Measurements from ENCODE around the gene GPRIN1.

The GPRIN1 gene

DNA sequence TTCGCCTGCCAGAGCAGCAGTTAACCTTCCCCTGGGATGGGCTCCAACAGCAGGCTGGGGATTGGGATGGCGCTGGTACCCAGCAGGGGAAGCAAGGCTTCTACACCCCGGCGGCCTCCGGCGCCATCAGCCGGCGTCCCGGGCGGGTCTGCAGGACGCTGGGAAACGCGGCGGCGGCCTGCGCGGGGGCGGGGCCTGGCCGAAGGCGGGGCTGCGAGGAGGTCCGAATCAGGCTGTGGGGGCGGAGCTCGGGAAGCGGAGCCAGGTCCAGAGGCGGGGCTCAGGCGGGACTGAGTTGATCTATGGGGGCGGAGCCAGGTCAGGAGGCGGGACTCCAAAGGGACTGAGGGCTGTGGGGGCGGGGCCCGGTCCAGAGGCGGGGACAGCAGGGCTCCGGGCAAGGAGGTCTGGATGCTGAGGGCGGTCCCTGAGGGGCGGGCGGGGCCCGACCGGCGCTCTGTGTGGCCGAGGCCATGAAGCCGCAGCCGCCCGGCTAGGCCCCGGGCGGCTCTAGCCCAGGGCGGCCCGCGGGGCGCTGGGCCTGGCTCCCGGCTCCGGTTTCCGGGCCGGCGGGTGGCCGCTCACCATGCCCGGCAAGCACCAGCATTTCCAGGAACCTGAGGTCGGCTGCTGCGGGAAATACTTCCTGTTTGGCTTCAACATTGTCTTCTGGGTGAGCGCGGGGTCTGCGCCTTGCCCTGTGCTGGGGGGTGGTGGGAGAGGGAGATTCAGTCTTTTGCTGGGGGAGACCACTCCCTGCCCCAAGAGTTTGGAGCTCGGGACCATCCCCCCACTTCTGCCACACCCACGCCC is 37.3 kb upstream of the GPRIN1 start, which contains the start of gene TSPAN17:
Gene TSPAN17 (plus strand): TSS at position 455 of the 813 bp plus-strand sequence. CDS start 132 bp downstream, at position 587.
- TF ChIP-seq GATA2 (IDR thresholded peaks at IDR 0.05; ENCODE audit: low read depth, low read length) (no peak), GATA3 (IDR thresholded peaks at IDR 0.05; ENCODE audit: low read depth, low read length) (no peak)

DNA sequence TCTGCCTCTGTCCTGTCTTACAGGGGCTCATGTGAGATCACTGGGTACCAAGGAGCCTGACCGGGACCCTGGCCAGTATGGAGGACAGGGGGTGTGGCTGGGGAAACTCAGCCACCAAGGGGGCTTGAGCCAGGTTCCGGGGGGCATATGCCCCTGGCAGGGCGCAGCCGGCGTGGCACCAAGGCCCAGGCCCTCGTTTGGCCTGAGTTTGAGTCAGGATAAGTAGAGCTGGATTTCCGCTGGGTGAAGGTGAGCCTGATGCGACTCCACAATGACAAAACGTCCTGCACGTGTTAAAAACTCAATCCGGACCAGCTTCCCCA is 36.7 kb upstream of the GPRIN1 start:
- TF ChIP-seq GATA2 (IDR thresholded peaks at IDR 0.05; ENCODE audit: low read depth, low read length) (no peak), GATA3 (IDR thresholded peaks at IDR 0.05; ENCODE audit: low read depth, low read length) (no peak)

DNA sequence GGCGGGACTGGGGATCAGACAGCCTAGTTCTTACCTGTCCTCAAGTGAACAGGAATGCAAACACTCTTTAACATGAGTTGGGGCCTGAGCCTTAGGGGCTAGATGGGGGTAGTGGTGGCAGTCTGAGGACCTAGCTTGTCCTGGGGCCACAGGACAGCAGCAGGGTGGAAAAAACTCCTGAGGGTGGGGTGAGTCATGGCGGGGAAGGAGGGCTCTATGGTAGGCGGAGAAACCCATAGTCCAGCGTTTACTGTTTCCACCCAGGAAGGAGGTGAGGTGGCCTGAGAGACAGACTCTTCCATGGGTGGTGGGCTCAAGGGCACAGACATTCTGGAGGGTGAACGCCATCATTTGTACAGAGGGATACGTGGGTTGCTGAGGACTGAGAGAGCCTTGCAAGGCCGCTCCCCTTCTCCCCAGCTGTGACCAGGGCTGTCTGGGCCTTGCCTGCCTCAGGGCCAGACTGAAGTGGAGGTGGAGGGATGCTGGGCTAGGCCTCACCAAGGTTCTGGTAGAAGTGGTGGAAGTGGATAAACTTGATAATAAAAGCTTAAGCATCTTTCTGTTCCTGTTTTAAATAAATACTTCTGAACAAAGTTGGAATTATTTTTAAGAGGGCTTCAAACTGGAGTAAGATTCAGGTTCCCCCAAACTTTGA is 36.2 kb upstream of the GPRIN1 start:
- TF ChIP-seq GATA2 (IDR thresholded peaks at IDR 0.05; ENCODE audit: low read depth, low read length): no peak
- no peak for TF ChIP-seq GATA3 (IDR thresholded peaks at IDR 0.05; ENCODE audit: low read depth, low read length)

DNA sequence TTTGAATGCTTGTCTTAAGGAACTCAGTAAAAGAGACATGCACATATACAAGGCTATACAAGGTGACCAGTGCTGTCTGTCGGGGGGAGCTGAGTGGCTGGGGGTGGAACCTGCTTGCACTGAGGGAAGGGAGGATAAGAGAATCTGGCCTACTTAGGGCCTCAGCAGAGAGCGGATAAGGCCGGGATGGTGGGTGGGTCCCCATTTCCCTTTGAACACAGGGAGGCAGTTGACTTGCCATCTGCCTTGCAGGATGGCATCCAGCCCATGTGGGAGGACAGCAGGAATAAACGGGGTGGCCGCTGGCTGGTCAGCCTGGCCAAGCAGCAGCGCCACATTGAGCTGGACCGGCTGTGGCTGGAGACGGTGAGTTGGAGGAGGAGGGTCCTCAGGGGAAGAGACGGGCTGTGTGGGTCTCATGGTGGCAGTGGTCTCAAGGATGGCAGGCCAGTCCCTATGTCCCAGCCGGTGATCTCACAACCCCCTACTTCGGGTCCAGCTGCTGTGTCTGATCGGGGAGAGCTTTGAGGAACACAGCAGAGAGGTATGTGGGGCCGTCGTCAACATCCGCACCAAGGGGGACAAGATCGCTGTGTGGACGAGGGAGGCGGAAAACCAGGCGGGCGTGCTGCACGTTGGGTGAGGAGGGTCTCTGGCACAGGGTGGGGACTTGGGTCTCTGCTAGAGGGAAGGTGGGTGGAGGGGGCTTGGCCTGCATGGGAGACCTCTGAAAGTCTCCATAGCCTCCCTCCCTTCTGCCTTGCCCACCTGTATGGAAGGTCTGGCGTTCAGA is 35.1 kb upstream of the GPRIN1 start:
- TF ChIP-seq GATA2 (IDR thresholded peaks at IDR 0.05; ENCODE audit: low read depth, low read length) (no peak), GATA3 (IDR thresholded peaks at IDR 0.05; ENCODE audit: low read depth, low read length) (no peak)

- no peak for TF ChIP-seq GATA2 (IDR thresholded peaks at IDR 0.05; ENCODE audit: low read depth, low read length)
- TF ChIP-seq GATA3 (IDR thresholded peaks at IDR 0.05; ENCODE audit: low read depth, low read length): no peak
Observed at GRCh38 chr5:176644294-176644693, 34.3 kb upstream of the GPRIN1 start.

- TF ChIP-seq GATA3 (IDR thresholded peaks at IDR 0.05; ENCODE audit: low read depth, low read length) (no peak), GATA2 (IDR thresholded peaks at IDR 0.05; ENCODE audit: low read depth, low read length) (no peak)
Observed at GRCh38 chr5:176643491-176644219, 33.7 kb upstream of the GPRIN1 start.

DNA sequence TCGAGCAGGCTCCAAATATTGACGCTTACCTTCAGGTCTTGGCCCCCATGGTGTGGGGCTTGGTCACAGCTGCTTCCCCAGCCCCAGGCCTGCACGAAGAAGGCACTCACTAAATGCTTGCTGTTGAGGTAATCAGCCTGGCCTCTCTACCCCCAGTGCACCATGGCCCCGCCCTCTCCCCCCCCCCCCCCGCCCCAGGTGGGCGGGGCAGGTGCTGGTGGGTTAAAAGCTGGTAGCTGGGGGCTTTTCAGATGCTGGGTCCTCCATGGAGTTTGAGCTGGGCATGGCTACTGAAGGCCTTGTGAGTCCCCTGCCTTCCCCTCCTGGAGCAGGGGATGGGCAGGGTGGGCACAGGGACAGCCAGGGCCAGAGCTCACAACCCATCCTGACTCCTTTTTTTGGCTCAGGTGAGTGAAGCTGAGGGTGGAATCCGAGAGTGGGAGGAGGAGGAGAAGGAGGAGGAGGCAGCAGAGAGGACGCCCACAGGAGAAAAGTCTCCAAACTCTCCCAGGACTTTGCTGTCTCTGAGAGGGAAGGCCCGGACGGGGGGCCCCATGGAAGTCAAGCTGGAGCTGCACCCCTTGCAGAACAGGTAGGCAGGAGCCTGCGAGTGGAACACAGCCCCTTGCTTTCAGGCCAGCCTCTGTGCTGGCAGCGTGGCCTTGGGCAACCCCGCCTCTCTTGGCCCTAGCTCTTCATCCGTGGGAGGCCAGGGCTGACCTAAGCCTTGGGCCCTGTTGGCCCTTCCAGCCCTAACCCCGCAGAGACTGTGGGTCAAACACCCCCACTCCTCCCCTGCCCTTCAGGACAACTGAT is 32.9 kb upstream of the GPRIN1 start:
- no peak for TF ChIP-seq GATA3 (IDR thresholded peaks at IDR 0.05; ENCODE audit: low read depth, low read length)
- no peak for TF ChIP-seq GATA2 (IDR thresholded peaks at IDR 0.05; ENCODE audit: low read depth, low read length)

- no peak for TF ChIP-seq GATA3 (IDR thresholded peaks at IDR 0.05; ENCODE audit: low read depth, low read length)
- no peak for TF ChIP-seq GATA2 (IDR thresholded peaks at IDR 0.05; ENCODE audit: low read depth, low read length)
Observed at GRCh38 chr5:176640616-176641015, 30.7 kb upstream of the GPRIN1 start.

DNA sequence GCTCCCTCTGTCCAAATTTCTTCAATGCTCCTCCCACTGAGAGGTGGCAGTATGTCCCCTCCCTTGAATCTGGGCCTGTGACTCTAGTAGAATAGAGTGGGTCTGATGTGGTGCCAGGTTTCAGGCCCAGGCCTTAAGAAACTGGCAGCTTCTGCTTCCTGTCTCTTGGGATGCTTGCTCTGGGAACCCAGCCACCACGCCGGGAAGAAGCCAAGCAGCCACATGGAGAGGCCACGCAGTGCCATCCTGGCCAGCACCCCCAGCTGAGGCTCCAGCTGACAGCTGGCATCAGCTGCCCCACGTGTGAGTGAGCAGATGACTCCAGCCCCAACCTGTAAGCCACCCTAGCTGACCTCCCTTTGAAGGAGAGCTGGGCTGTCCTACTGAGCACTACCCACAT is 30.0 kb upstream of the GPRIN1 start:
- TF ChIP-seq GATA3 (IDR thresholded peaks at IDR 0.05; ENCODE audit: low read depth, low read length): no peak
- TF ChIP-seq GATA2 (IDR thresholded peaks at IDR 0.05; ENCODE audit: low read depth, low read length): no peak

GRCh38 chr5:176639208-176639607 is 29.3 kb upstream of the GPRIN1 start:
- no peak for TF ChIP-seq GATA2 (IDR thresholded peaks at IDR 0.05; ENCODE audit: low read depth, low read length)
- no peak for TF ChIP-seq GATA3 (IDR thresholded peaks at IDR 0.05; ENCODE audit: low read depth, low read length)

GRCh38 chr5:176638437-176638836 is 28.5 kb upstream of the GPRIN1 start:
- TF ChIP-seq GATA3 (IDR thresholded peaks at IDR 0.05; ENCODE audit: low read depth, low read length): no peak
- no peak for TF ChIP-seq GATA2 (IDR thresholded peaks at IDR 0.05; ENCODE audit: low read depth, low read length)

- no peak for TF ChIP-seq GATA3 (IDR thresholded peaks at IDR 0.05; ENCODE audit: low read depth, low read length)
- no peak for TF ChIP-seq GATA2 (IDR thresholded peaks at IDR 0.05; ENCODE audit: low read depth, low read length)
Observed at GRCh38 chr5:176637556-176637955, 27.6 kb upstream of the GPRIN1 start.

DNA sequence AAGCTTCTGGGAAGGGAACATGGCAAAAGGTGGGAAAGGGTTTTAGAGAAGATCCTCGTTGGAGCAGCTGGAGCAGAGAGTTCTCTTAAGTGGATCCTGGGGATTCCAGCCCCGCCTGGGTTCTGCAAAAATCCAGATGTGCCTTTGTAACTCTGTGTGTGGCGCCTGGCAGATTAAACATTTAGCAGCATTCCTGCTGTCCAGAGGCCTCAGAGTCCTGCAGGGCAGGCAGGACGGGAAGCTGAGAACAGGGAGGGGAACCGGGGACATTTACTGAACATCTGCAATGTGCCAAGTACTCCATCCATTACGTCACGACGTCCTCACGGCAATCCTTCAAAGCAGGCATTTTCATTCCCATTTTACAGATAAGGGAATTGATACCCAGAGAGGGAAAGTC is 26.5 kb upstream of the GPRIN1 start:
- TF ChIP-seq GATA2 (IDR thresholded peaks at IDR 0.05; ENCODE audit: low read depth, low read length): no peak
- TF ChIP-seq GATA3 (IDR thresholded peaks at IDR 0.05; ENCODE audit: low read depth, low read length): no peak

Measured in SH-SY5Y (cell line).